HEK293 (cell line): ENCODE measurements around the gene ANKRD11.

Source experiments
- CTCF ChIA-PET: fragments of 350-600 bp; formaldehyde crosslinking; extraction: SDS; loops from one replicate; lab custom pipeline; 2021; ENCODE audit warnings: antibody characterized with exemption; lab: Yijun Ruan, JAX
- POLR2A ChIA-PET: fragments of 300-600 bp; formaldehyde crosslinking; extraction: SDS; loops from one replicate; lab custom pipeline; 2020; ENCODE audit warnings: antibody characterized with exemption, inconsistent platforms; lab: Yijun Ruan, JAX
- H3K27ac ChIP-seq: fragments of 200-500 bp; sonication (Bioruptor generic); 2 replicates; pipeline ENCODE4 v1.5.1; 2014; ENCODE audit warnings: low read depth, low read length, control low read depth, inconsistent platforms; ENCODE audit errors: extremely low read depth
- H3K36me3 ChIP-seq, 2 experiments: fragments of 200-500 bp in 1 of 2; sonication (Bioruptor generic) in 1 of 2; 1 replicate in 1 of 2; 2 replicates in 1 of 2; pipeline ENCODE4 v1.5.1; 2014 to 2017; ENCODE audit warnings: inconsistent platforms in 2 of 2, low read length in 2 of 2; ENCODE audit not compliant: control insufficient read depth in 2 of 2, insufficient read depth in 1 of 2
- H3K4me1 ChIP-seq: fragments of 200-500 bp; sonication (Bioruptor generic); 2 replicates; pipeline ENCODE4 v1.5.1; 2014; ENCODE audit warnings: mild to moderate bottlenecking, low read length, inconsistent platforms; ENCODE audit not compliant: control insufficient read depth, insufficient read depth
- H3K4me3 ChIP-seq: 2 replicates; pipeline ENCODE4 v1.5.1; 2011; ENCODE audit warnings: low read depth, mild to moderate bottlenecking, control low read depth, low read length, moderate library complexity
- H3K9me3 ChIP-seq: fragments of 200-500 bp; sonication (Bioruptor generic); 2 replicates; pipeline ENCODE4 v1.5.1; 2014; ENCODE audit warnings: low read depth, low read length, inconsistent platforms; ENCODE audit not compliant: control insufficient read depth, insufficient read depth
- GLIS2 ChIP-seq: fragments of 450-650 bp; formaldehyde crosslinking; IDR thresholded peaks from 2 replicates; pipeline ENCODE4 v1.5.1; 2016; ENCODE audit warnings: missing biosample characterization, missing genetic modification characterization
- KLF16 ChIP-seq: fragments of 450-650 bp; formaldehyde crosslinking; IDR thresholded peaks from 2 replicates; pipeline ENCODE4 v1.5.1; 2017; ENCODE audit warnings: missing biosample characterization, missing genetic modification characterization
- KLF8 ChIP-seq: fragments of 450-650 bp; formaldehyde crosslinking; IDR thresholded peaks from 2 replicates; pipeline ENCODE4 v1.5.1; 2016; ENCODE audit warnings: missing biosample characterization, missing genetic modification characterization
- OVOL3 ChIP-seq: fragments of 450-650 bp; formaldehyde crosslinking; IDR thresholded peaks from 2 replicates; pipeline ENCODE4 v1.5.1; 2016; ENCODE audit warnings: missing biosample characterization, missing genetic modification characterization
- SCRT1 ChIP-seq: fragments of 450-650 bp; formaldehyde crosslinking; IDR thresholded peaks from 2 replicates; pipeline ENCODE4 v1.5.1; 2016; ENCODE audit warnings: missing biosample characterization, missing genetic modification characterization, borderline replicate concordance
- ZNF132 ChIP-seq: fragments of 450-650 bp; formaldehyde crosslinking; IDR thresholded peaks from 2 replicates; pipeline ENCODE4 v1.5.1; 2017; ENCODE audit warnings: missing biosample characterization, missing genetic modification characterization, borderline replicate concordance
- ZNF169 ChIP-seq: fragments of 450-650 bp; formaldehyde crosslinking; IDR thresholded peaks from 2 replicates; pipeline ENCODE4 v1.5.1; 2016; ENCODE audit warnings: missing biosample characterization, missing genetic modification characterization
- ZNF175 ChIP-seq: fragments of 450-650 bp; formaldehyde crosslinking; IDR thresholded peaks from 2 replicates; pipeline ENCODE4 v1.5.1; 2016; ENCODE audit warnings: missing biosample characterization, missing genetic modification characterization
- ZNF184 ChIP-seq: fragments of 450-650 bp; IDR thresholded peaks from 2 replicates; pipeline ENCODE4 v1.5.1; 2018; ENCODE audit warnings: missing biosample characterization, mild to moderate bottlenecking, missing genetic modification characterization
- ZNF221 ChIP-seq: fragments of 450-650 bp; formaldehyde crosslinking; IDR thresholded peaks from 2 replicates; pipeline ENCODE4 v1.5.1; 2017; ENCODE audit warnings: missing biosample characterization, missing genetic modification characterization, borderline replicate concordance
- ZNF266 ChIP-seq: fragments of 450-650 bp; formaldehyde crosslinking; IDR thresholded peaks from 2 replicates; pipeline ENCODE4 v1.5.1; 2016; ENCODE audit warnings: missing biosample characterization, missing genetic modification characterization, low read depth
- ZNF335 ChIP-seq: fragments of 450-650 bp; formaldehyde crosslinking; conservative IDR thresholded peaks from 2 replicates; pipeline ENCODE4 v1.5.1; 2016; ENCODE audit warnings: missing biosample characterization, missing genetic modification characterization
- ZNF473 ChIP-seq: fragments of 450-650 bp; formaldehyde crosslinking; IDR thresholded peaks from 2 replicates; pipeline ENCODE4 v1.5.1; 2017; ENCODE audit warnings: missing biosample characterization, missing genetic modification characterization
- ZNF610 ChIP-seq: fragments of 450-650 bp; formaldehyde crosslinking; IDR thresholded peaks from 2 replicates; pipeline ENCODE4 v1.5.1; 2016; ENCODE audit warnings: missing biosample characterization, missing genetic modification characterization, borderline replicate concordance
- ZNF629 ChIP-seq: fragments of 450-650 bp; formaldehyde crosslinking; IDR thresholded peaks from 2 replicates; pipeline ENCODE4 v1.5.1; 2017; ENCODE audit warnings: missing biosample characterization, missing genetic modification characterization
- ZNF664 ChIP-seq: fragments of 450-650 bp; formaldehyde crosslinking; IDR thresholded peaks from 2 replicates; pipeline ENCODE4 v1.5.1; 2016; ENCODE audit warnings: missing biosample characterization, missing genetic modification characterization
- ZNF830 ChIP-seq: fragments of 450-650 bp; IDR thresholded peaks from 2 replicates; pipeline ENCODE4 v1.5.0; 2018; ENCODE audit warnings: missing biosample characterization, missing genetic modification characterization, low read depth, mild to moderate bottlenecking, moderate library complexity
- TF ChIP-seq, protein P1 (sequence below): fragments of 450-650 bp; formaldehyde crosslinking; IDR thresholded peaks from 2 replicates; pipeline ENCODE4 v1.5.1; 2016; ENCODE audit warnings: missing biosample characterization, missing genetic modification characterization
- TF ChIP-seq, protein P2 (sequence below): fragments of 450-650 bp; formaldehyde crosslinking; IDR thresholded peaks from 2 replicates; pipeline ENCODE4 v1.5.1; 2016; ENCODE audit warnings: missing biosample characterization, missing genetic modification characterization
- TF ChIP-seq, protein P3 (sequence below): fragments of 450-650 bp; formaldehyde crosslinking; IDR thresholded peaks from 2 replicates; pipeline ENCODE4 v1.5.1; 2016; ENCODE audit warnings: missing biosample characterization, missing genetic modification characterization
- TF ChIP-seq, protein P4 (sequence below): fragments of 450-650 bp; formaldehyde crosslinking; IDR thresholded peaks from 2 replicates; pipeline ENCODE4 v1.5.1; 2016; ENCODE audit warnings: missing biosample characterization, missing genetic modification characterization
- TF ChIP-seq, protein P5 (sequence below): fragments of 450-650 bp; formaldehyde crosslinking; IDR thresholded peaks from 2 replicates; pipeline ENCODE4 v1.5.1; 2017; ENCODE audit warnings: missing biosample characterization, mild to moderate bottlenecking, missing genetic modification characterization, moderate library complexity
- TF ChIP-seq, protein P6 (sequence below): fragments of 450-650 bp; formaldehyde crosslinking; IDR thresholded peaks from 2 replicates; pipeline ENCODE4 v1.5.1; 2016; ENCODE audit warnings: missing biosample characterization, missing genetic modification characterization

Gene ANKRD11

DNA sequence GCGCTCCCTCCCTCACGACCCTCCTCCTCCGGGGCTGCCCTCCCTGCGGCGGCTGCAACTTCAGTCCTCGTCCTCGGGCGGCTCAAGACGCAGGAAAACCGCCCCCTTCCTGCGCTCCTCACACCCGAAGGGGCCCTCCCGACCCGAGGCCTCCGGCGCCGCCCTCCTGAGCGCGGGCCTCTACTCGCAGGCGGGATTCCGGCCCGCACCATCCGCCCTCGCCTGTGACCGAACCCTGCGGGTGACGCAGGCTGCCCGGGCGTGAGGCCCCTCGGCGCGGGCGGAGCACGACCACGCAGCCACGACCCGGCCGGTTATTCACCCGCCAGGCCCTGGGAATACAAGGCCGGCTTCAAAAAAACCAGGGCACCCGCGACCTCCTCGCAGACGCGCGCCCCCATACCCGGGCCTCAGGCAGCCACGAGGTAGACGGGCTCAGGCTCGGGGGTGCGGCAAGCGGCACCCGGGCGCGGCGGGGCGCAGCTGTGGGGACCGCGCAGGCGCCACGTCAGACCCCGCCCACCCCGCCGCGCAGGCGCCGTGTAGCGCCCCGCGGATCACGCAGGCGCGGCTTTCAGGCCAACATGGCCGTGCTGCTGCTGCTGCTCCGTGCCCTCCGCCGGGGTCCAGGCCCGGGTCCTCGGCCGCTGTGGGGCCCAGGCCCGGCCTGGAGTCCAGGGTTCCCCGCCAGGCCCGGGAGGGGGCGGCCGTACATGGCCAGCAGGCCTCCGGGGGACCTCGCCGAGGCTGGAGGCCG lies 17.7 kb upstream of the ANKRD11 start, which contains the start of gene SPG7:
Gene SPG7, plus strand, starts transcription at position 570 of the 757 bp plus-strand sequence. Its CDS starts 15 bp downstream, at position 585.
- Histone ChIP-seq H3K27ac (peak within 1 kb of the TSS; percentile 80), H3K36me3 (peaks cover 15 to 27% of the 10 kb centered on the region in 2 experiments; a peak in 2 of 3 replicates), H3K4me3 (peak within 1 kb of the TSS; percentile 86), H3K4me1 (no peaks in the 10 kb centered on the region), H3K9me3 (no peaks in the 10 kb centered on the region)
- CTCF ChIA-PET, result interaction anchor here (0.5 to 0.6 kb wide), 2 partner anchors 75 to 288 kb away, joined by 3 to 6 read pairs; no protein-coding TSS in a partner anchor
- POLR2A ChIA-PET, result interaction anchor here (0.5 to 2.5 kb wide), 10 partner anchors 9 to 192 kb away, joined by 3 to 11 read pairs (median 5); partner anchors contain the start of gene ANKRD11
- TF ChIP-seq OVOL3 (tag by site-specific recombination) (no peak), SCRT1 (tag by site-specific recombination) (no peak), ZNF664 (no peak), ZNF184 (tag by site-specific recombination) (no peak; the same call in 1 of the 2 replicates), ZNF169 (tag by site-specific recombination) (no peak), ZNF830 (tag by site-specific recombination) (no peak), KLF16 (tag by site-specific recombination) (peak; percentile 76), ZNF132 (no peak), ZNF221 (tag by site-specific recombination) (peak; percentile 78; the same call in 1 of the 2 replicates), ZNF175 (no peak), KLF8 (peak; percentile 79; the same call in 1 of the 2 replicates), GLIS2 (tag by site-specific recombination) (peak; percentile 53), ZNF266 (tag by site-specific recombination) (no peak), ZNF473 (tag by site-specific recombination) (no peak), ZNF610 (tag by site-specific recombination) (no peak), ZNF629 (tag by site-specific recombination) (peak; percentile 61; the same call in 1 of the 2 replicates), ZNF335 (tag by site-specific recombination) (peak; percentile 88)
- TF ChIP-seq, protein P1, sequence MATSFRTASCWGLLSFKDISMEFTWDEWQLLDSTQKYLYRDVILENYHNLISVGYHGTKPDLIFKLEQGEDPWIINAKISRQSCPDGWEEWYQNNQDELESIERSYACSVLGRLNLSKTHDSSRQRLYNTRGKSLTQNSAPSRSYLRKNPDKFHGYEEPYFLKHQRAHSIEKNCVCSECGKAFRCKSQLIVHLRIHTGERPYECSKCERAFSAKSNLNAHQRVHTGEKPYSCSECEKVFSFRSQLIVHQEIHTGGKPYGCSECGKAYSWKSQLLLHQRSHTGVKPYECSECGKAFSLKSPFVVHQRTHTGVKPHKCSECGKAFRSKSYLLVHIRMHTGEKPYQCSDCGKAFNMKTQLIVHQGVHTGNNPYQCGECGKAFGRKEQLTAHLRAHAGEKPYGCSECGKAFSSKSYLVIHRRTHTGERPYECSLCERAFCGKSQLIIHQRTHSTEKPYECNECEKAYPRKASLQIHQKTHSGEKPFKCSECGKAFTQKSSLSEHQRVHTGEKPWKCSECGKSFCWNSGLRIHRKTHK (tag by site-specific recombination), result no peak
- TF ChIP-seq, protein P2, sequence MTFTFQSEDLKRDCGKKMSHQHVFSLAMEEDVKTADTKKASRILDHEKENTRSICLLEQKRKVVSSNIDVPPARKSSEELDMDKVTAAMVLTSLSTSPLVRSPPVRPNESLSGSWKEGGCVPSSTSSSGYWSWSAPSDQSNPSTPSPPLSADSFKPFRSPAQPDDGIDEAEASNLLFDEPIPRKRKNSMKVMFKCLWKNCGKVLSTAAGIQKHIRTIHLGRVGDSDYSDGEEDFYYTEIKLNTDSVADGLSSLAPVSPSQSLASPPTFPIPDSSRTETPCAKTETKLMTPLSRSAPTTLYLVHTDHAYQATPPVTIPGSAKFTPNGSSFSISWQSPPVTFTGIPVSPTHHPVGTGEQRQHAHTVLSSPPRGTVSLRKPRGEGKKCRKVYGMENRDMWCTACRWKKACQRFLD, result no peak
- TF ChIP-seq, protein P3, sequence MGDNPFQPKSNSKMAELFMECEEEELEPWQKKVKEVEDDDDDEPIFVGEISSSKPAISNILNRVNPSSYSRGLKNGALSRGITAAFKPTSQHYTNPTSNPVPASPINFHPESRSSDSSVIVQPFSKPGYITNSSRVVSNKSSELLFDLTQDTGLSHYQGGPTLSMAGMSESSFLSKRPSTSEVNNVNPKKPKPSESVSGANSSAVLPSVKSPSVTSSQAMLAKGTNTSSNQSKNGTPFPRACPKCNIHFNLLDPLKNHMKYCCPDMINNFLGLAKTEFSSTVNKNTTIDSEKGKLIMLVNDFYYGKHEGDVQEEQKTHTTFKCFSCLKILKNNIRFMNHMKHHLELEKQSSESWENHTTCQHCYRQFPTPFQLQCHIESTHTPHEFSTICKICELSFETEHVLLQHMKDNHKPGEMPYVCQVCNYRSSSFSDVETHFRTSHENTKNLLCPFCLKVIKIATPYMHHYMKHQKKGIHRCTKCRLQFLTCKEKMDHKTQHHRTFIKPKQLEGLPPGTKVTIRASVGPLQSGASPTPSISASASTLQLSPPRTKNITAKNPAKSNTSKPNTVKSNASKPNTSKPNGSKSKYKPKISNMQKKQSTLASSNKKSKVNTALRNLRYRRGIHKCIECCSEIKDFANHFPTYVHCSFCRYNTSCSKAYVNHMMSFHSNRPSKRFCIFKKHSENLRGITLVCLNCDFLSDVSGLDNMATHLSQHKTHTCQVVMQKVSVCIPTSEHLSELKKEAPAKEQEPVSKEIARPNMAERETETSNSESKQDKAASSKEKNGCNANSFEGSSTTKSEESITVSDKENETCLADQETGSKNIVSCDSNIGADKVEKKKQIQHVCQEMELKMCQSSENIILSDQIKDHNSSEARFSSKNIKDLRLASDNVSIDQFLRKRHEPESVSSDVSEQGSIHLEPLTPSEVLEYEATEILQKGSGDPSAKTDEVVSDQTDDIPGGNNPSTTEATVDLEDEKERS, result no peak
- TF ChIP-seq, protein P4, sequence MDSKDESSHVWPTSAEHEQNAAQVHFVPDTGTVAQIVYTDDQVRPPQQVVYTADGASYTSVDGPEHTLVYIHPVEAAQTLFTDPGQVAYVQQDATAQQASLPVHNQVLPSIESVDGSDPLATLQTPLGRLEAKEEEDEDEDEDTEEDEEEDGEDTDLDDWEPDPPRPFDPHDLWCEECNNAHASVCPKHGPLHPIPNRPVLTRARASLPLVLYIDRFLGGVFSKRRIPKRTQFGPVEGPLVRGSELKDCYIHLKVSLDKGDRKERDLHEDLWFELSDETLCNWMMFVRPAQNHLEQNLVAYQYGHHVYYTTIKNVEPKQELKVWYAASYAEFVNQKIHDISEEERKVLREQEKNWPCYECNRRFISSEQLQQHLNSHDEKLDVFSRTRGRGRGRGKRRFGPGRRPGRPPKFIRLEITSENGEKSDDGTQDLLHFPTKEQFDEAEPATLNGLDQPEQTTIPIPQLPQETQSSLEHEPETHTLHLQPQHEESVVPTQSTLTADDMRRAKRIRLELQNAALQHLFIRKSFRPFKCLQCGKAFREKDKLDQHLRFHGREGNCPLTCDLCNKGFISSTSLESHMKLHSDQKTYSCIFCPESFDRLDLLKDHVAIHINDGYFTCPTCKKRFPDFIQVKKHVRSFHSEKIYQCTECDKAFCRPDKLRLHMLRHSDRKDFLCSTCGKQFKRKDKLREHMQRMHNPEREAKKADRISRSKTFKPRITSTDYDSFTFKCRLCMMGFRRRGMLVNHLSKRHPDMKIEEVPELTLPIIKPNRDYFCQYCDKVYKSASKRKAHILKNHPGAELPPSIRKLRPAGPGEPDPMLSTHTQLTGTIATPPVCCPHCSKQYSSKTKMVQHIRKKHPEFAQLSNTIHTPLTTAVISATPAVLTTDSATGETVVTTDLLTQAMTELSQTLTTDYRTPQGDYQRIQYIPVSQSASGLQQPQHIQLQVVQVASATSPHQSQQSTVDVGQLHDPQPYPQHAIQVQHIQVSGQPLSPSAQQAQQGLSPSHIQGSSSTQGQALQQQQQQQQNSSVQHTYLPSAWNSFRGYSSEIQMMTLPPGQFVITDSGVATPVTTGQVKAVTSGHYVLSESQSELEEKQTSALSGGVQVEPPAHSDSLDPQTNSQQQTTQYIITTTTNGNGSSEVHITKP (tag by site-specific recombination), result peak; percentile 72
- TF ChIP-seq, protein P5, sequence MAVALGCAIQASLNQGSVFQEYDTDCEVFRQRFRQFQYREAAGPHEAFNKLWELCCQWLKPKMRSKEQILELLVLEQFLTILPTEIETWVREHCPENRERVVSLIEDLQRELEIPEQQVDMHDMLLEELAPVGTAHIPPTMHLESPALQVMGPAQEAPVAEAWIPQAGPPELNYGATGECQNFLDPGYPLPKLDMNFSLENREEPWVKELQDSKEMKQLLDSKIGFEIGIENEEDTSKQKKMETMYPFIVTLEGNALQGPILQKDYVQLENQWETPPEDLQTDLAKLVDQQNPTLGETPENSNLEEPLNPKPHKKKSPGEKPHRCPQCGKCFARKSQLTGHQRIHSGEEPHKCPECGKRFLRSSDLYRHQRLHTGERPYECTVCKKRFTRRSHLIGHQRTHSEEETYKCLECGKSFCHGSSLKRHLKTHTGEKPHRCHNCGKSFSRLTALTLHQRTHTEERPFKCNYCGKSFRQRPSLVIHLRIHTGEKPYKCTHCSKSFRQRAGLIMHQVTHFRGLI (tag by site-specific recombination), result peak; percentile 68
- TF ChIP-seq, protein P6, sequence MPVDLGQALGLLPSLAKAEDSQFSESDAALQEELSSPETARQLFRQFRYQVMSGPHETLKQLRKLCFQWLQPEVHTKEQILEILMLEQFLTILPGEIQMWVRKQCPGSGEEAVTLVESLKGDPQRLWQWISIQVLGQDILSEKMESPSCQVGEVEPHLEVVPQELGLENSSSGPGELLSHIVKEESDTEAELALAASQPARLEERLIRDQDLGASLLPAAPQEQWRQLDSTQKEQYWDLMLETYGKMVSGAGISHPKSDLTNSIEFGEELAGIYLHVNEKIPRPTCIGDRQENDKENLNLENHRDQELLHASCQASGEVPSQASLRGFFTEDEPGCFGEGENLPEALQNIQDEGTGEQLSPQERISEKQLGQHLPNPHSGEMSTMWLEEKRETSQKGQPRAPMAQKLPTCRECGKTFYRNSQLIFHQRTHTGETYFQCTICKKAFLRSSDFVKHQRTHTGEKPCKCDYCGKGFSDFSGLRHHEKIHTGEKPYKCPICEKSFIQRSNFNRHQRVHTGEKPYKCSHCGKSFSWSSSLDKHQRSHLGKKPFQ (tag by site-specific recombination), result no peak
